Hematopoietic multipotent progenitor cell treated with erythropoietin and hydrocortisone succinate and interleukin-3 and kit ligand, for 17 days (in vitro differentiated cells): ENCODE results near the gene SPARC.
"Not testable (repeated sequence)": the region's sequence is repeated elsewhere in the genome, so short reads cannot be mapped to it uniquely, and the experiment has no call there.

Experiments
- DNase-seq: peaks from one replicate; pipeline ENCODE4 v3.0.0-alpha.2; 2015; ENCODE audit warnings: low spot score

Gene SPARC

DNA sequence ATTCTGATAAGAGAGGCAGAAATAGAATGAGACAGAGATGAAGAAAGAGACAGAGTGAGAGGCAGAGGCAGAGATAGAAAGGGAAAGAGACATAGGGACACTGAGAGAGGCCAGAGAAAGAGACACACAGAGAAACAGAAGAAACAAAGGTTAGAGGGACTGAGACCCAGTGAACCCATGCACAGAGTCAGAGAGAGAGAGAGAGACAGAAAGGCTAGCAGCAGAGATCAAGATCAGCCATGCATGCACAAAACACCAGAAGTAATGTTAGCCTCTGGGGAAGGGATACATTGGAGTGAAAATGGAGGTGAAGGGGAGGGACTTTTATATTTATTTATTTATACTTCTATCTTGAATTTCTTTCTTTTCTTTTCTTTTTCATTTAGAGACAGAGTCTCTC is 14.1 kb upstream of the SPARC start:
- no peak for DNase-seq

- DNase-seq = no peak
Observed at GRCh38 chr5:151700296-151700695, 13.6 kb upstream of the SPARC start.

DNA sequence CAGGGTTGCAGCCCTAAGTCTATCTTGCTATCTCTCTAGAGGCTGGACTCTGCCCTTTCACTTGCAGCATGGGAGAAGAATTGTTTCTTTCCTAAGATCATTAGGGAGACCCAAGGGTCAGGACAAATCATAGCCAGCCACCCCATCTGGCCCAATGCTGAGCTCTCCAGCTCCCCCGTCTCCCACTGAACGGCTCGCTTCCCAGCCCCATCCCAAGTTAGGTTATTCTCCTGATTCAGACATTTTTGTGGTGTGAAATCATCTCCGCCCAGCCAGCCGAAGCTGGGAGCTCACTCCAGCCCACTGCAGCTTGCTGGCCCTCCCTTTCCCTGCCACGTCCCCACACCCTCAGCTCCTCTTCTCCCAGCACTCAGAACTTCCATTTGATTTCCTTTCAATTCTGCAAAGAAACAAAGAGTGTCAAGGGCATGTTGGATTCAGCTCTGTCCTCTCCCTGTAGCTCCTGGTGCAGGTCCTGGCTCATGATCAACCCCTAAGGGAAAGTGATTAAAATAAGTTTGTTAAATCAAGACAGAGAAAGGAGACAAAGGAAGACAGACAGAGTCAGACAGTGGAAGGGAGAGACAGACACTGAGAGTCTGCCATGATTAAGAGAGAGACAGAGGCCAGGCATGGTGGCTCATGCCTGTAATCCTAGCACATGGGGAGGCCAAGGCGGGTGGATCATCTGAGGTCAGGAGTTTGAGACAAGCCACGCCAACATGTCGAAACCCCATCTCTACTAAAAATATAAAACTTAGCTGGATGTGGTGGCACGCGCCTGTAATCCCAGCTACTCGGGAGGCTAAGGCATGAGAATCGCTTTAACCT is 12.6 kb upstream of the SPARC start:
- DNase-seq = no peak

- not testable (repeated sequence) for DNase-seq
Observed at GRCh38 chr5:151698081-151698480, 11.4 kb upstream of the SPARC start.

DNA sequence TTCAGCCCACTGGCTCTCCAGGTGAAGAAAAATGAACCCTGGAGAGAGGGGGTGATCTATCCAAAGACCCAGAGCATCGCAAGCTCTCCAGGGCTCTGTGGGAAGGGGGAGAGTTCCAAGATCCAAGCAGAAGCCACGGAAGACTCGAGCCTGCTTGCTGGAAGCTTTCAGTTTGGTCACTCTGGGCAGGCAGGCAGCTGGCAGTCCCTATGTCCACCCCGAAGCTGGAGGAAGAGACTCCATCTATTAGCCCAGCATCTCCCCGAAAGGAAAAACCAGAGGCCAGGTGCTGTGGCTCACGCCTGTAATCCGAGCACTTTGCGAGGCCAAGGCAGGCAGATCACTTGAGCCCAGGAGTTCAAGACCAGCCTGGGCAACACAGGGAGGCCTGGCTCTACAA is 10.7 kb upstream of the SPARC start:
- DNase-seq = no peak

- no peak for DNase-seq
Observed at GRCh38 chr5:151696470-151697061, 9.9 kb upstream of the SPARC start.

- DNase-seq = no peak
Observed at GRCh38 chr5:151695464-151695863, 8.7 kb upstream of the SPARC start.

DNA sequence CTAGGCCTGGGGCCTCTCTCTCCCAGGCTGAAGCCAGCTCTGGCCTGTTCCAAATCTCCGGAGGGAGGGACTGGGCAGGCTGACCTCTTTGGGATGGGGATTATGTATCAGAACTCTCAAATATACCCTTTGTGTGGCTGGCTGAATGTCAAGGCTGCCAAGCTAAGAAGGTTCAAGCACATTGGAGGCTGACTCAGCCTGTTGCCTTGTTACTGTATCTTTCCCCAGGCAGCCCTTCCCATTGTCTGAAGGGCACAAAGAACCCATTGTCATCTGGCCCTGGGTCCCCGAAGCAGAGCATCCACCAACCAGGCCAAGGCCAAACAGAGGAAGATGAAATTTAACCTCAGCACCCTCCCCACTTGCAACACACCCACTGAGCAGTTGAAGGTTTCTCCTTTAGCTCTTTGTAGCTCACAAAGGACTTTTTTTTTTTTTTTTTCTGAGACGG is 7.3 kb upstream of the SPARC start:
- no peak for DNase-seq

- no peak for DNase-seq
Observed at GRCh38 chr5:151692312-151692711, 5.6 kb upstream of the SPARC start.

GRCh38 chr5:151691706-151692105 is 5.0 kb upstream of the SPARC start:
- DNase-seq = no peak

DNA sequence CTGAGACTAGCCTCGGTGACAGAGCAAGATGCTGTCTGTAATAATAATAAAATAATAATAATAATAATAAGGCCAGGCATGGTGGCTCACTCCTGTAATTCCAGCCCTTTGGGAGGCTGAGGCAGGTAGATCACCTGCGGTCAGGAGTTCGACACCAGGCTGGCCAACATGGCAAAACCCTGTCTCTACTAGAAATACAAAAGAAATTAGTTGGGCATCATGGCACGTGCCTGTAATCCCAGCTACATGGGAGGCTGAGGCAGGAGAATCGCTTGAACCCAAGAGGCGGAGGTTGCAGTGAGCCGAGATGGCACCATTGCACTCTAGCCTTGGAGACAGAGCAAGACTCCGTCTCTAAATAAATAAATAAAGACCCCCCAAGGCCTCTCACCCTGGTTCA is 2.9 kb upstream of the SPARC start:
- DNase-seq = not testable (repeated sequence)

DNA sequence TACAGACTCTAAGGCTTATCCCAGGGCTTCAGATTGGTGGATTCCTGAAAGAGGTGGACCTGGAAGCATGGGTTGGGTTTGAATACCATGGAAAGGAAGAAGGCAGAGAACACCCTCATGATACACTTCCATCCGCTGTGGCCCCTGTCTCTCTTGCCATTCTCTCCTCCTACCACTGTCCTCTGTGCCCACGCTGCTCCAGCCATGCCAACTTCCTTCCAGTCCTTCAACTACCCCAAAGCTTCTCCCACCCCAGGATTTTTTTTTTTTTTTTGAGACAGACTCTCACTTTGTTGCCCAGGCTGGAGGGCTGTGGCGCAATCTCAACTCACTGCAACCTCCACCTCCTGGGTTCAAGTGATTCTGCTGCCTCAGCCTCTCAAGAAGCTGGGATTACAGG is 1.7 kb upstream of the SPARC start:
- no peak for DNase-seq

GRCh38 chr5:151685749-151686673 is 704 bp downstream of the SPARC start:
- DNase-seq = no peak

- DNase-seq = no peak
Observed at GRCh38 chr5:151684690-151685361, 1.9 kb downstream of the SPARC start.

GRCh38 chr5:151683986-151684588 is 2.6 kb downstream of the SPARC start:
- no peak for DNase-seq

- no peak for DNase-seq
Observed at GRCh38 chr5:151683444-151683843, 3.3 kb downstream of the SPARC start.

DNA sequence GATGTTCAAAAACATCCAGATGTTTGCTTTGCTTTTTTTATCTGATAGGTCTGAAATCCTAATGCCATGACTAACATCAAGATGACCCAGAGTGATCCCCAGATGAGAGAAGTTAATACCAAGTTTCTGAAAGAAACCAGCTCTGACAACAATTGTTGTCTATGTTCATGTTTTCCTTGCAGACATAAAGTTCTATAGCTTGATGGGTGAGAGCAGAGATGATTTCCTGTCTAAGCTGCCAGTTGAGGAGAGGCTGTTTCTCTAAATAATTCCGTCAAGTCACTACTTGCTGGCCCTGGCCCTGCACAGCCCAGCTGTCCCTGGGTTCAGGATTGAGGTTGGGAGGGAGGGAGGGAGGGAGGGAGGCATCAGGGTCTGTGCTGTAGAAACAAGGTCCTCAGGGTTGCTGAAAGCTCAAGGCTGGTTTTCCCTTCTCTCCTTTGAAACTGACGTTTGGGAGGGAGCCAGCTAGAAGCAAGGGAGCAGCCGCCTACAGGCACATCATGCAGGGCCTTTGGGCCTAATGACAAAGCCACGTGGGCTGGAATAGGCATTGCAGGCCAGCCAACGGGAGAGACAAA is 3.9 kb downstream of the SPARC start:
- DNase-seq = no peak

GRCh38 chr5:151682240-151682639 is 4.5 kb downstream of the SPARC start:
- no peak for DNase-seq

GRCh38 chr5:151680944-151681427 is 5.7 kb downstream of the SPARC start:
- DNase-seq = no peak

DNA sequence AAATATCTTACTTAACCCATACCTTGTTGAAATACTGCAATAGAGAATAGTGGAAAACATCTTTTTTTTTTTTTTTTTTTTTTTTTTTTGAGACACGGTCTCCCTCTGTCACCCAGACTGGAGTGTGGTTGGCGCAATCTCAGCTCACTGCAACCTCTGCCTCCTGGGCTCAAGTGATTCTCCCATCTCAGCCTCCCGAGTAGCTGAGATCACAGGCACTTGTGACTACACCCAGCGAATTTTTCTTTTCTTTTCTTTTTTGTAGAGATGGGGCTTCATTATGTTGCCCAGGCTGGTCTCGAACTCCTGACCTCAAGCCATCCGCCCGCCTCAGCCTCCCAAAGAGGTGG is 6.6 kb downstream of the SPARC start:
- not testable (repeated sequence) for DNase-seq
